BLaER1 (cell line): Measurements from ENCODE around the gene TOP2A.
"Not testable (repeated sequence)": the region's sequence is repeated elsewhere in the genome, so short reads cannot be mapped to it uniquely, and the experiment has no call there.

Experiments used
- H3K27ac ChIP-seq: shearing (Covaris generic); formaldehyde crosslinking; 2 replicates; pipeline ENCODE4 v1.8.1; 2022
- H3K27me3 ChIP-seq: shearing (Covaris generic); formaldehyde crosslinking; 2 replicates; pipeline ENCODE4 v1.8.1; 2022
- H3K36me3 ChIP-seq: shearing (Covaris generic); formaldehyde crosslinking; 2 replicates; pipeline ENCODE4 v1.8.1; 2022
- H3K4me1 ChIP-seq: shearing (Covaris generic); formaldehyde crosslinking; 2 replicates; pipeline ENCODE4 v1.8.1; 2022
- H3K4me2 ChIP-seq: shearing (Covaris generic); formaldehyde crosslinking; 2 replicates; pipeline ENCODE4 v1.8.1; 2022
- H3K4me3 ChIP-seq: shearing (Covaris generic); formaldehyde crosslinking; 2 replicates; pipeline ENCODE4 v1.8.1; 2022
- H3K9ac ChIP-seq: shearing (Covaris generic); formaldehyde crosslinking; 2 replicates; pipeline ENCODE4 v1.8.1; 2022
- H3K9me3 ChIP-seq: shearing (Covaris generic); formaldehyde crosslinking; 2 replicates; pipeline ENCODE4 v1.8.1; 2022
- H4K20me1 ChIP-seq: shearing (Covaris generic); formaldehyde crosslinking; 2 replicates; pipeline ENCODE4 v1.8.1; 2022
- Cebpa-rat ChIP-seq: shearing (Covaris generic); IDR thresholded peaks from 2 replicates; pipeline ENCODE4 v1.8.1; 2022

Gene TOP2A

GRCh38 chr17:40430272-40431230 is 12.9 kb upstream of the TOP2A start:
- peaks cover 19% of the 10 kb centered on the region for H3K4me1 ChIP-seq
- no peak overlapping the region for H3K9ac ChIP-seq
- no peaks in the 10 kb centered on the region for H3K36me3 ChIP-seq
- H3K9me3 ChIP-seq, result peaks cover 13% of the 10 kb centered on the region
- TF ChIP-seq Cebpa-rat, result no peak
- H3K27me3 ChIP-seq, result no peaks in the 10 kb centered on the region
- no peak overlapping the region for H3K4me3 ChIP-seq
- H3K4me2 ChIP-seq, result no peak overlapping the region
- no peaks in the 10 kb centered on the region for H4K20me1 ChIP-seq
- H3K27ac ChIP-seq, result no peak overlapping the region

DNA sequence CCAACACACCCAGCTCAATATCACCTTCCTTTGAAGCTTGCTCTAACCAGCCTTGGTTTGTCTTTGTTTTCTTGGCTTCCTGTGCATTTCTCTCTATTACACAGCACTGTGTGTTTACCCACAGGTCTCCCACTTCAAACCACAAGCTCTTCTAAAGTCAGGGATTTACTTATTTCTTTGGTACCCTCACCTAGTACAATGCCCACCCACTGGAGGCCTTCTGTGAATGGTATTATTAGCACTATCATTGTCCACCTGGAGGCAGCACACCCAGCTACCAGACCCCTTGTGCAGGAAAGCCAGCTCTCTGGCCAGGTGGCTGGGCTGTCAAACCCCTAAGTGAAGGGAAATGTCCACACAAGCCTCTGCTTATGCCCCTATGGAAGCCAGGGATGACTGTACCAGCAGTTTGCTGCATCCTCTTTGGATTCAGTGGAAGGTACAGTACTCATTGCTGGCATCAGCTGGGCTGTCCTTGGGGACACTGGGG is 9.4 kb upstream of the TOP2A start:
- Histone ChIP-seq H3K4me2 (peak overlapping the region; percentile 29), H3K4me3 (no peak overlapping the region), H4K20me1 (no peaks in the 10 kb centered on the region), H3K27ac (0 out of 2 replicates have a peak overlapping the region, but pooled peaks have one; percentile 24), H3K4me1 (peaks cover 22% of the 10 kb centered on the region), H3K9me3 (peaks cover 13% of the 10 kb centered on the region), H3K9ac (no peak overlapping the region), H3K27me3 (no peaks in the 10 kb centered on the region), H3K36me3 (no peaks in the 10 kb centered on the region)
- no peak for TF ChIP-seq Cebpa-rat

DNA sequence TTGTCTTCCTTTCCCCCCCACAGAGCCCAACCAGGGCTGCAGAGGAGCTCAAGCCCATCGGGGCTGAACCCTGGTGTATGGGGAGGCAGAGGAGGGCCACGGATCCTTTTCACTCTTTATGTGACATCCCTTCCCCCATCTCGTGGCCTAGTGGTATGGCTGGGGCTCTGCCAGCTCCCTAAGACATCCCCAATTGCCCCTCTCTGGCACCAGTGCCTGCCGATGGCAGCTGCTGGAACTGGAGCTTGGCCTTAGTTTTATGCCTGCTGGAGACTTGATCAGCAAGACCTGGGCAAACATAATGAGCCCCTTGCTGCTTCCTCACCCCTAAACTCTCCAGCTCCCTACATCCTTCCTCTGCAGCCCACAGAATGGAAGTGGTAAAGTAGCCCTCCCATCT is 8.0 kb upstream of the TOP2A start:
- peaks cover 13% of the 10 kb centered on the region for H3K9me3 ChIP-seq
- no peak overlapping the region for H3K9ac ChIP-seq
- peaks cover 22% of the 10 kb centered on the region for H3K4me1 ChIP-seq
- no peaks in the 10 kb centered on the region for H3K36me3 ChIP-seq
- no peak for TF ChIP-seq Cebpa-rat
- no peak overlapping the region for H3K4me3 ChIP-seq
- no peaks in the 10 kb centered on the region for H3K27me3 ChIP-seq
- no peaks in the 10 kb centered on the region for H4K20me1 ChIP-seq
- peak overlapping the region; percentile 29 for H3K4me2 ChIP-seq
- no peak overlapping the region for H3K27ac ChIP-seq

- Histone ChIP-seq H3K27me3 (no peaks in the 10 kb centered on the region), H3K27ac (no peak overlapping the region), H3K9ac (no peak overlapping the region), H3K9me3 (no peaks in the 10 kb centered on the region), H3K4me1 (peaks cover 42% of the 10 kb centered on the region), H3K36me3 (no peaks in the 10 kb centered on the region), H3K4me3 (no peak overlapping the region), H4K20me1 (no peaks in the 10 kb centered on the region), H3K4me2 (no peak overlapping the region)
- TF ChIP-seq Cebpa-rat, result no peak
These were observed 5.4 kb upstream of the TOP2A start for GRCh38 chr17:40422990-40423633.

DNA sequence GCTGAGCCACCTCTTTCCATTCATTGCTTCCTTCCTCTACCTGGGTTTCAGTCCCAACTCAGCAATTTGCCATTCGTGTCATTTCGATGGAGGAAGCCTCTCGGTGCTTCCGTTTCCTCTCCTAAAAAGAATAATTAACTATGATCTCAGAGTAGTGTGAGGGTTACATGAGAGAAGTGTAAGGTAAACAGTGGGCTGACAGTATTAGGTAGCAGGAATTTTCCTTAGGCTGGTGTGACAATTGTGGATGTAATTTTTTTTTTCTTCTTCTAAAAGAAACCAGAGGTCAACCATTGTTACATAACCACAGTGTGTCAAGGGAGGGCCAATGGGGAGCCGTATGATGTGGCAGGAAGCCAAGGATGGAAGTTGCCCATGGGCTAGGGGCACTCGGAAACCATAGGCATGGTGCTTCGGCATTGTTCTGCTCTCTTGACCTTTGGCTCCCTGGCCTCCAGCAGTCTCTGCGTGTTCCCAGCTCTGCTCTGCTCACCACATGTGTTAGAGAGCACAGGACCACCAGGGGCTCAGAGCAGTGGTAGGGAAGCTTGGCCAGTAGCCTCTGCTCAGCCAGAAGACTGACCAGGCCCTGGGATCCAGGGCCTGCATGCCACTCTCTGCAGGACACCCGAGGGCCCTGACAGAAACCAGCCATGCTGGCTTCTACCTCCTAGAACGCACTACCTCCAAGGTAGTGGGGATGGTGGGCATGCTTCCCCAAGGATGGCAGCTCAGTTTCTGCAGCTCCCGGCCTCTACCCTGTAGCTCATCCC is 2.0 kb upstream of the TOP2A start:
- peaks cover 7% of the 10 kb centered on the region; the same call in 1 of the 2 replicates for H3K36me3 ChIP-seq
- H4K20me1 ChIP-seq, result peaks cover 8% of the 10 kb centered on the region
- TF ChIP-seq Cebpa-rat, result no peak
- no peaks in the 10 kb centered on the region for H3K9me3 ChIP-seq
- no peak overlapping the region for H3K9ac ChIP-seq
- H3K27me3 ChIP-seq, result no peaks in the 10 kb centered on the region
- H3K4me1 ChIP-seq, result peaks cover 45% of the 10 kb centered on the region
- H3K4me3 ChIP-seq, result no peak overlapping the region
- H3K27ac ChIP-seq, result peak overlapping the region; percentile 10; the same call in 1 of the 2 replicates
- peak overlapping the region; percentile 81 for H3K4me2 ChIP-seq

DNA sequence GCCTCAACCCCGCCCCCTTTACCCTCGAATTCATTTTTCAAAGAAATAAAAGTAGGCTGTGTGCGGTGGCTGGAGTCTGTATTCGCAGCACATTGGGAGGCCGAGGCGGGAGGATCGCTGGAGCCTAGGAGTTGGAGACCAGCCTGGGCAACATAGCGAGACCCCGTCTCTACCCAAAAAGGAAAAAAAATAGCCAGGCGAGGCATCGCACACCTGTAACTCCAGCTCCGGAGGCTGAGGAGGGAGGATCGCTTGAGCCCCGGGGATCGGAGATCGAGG is 671 bp upstream of the TOP2A start:
- TF ChIP-seq Cebpa-rat, result no peak
- H3K27ac ChIP-seq, result 0 out of 2 replicates have a peak overlapping the region, but pooled peaks have one; percentile 36
- peak overlapping the region; percentile 81 for H3K4me2 ChIP-seq
- peaks cover 19% of the 10 kb centered on the region for H4K20me1 ChIP-seq
- H3K27me3 ChIP-seq, result no peaks in the 10 kb centered on the region
- H3K4me3 ChIP-seq, result peak overlapping the region; percentile 92
- H3K9ac ChIP-seq, result peak overlapping the region; percentile 95; the same call in 1 of the 2 replicates
- no peaks in the 10 kb centered on the region for H3K9me3 ChIP-seq
- peaks cover 20% of the 10 kb centered on the region for H3K36me3 ChIP-seq
- peaks cover 54% of the 10 kb centered on the region for H3K4me1 ChIP-seq

- Histone ChIP-seq H3K4me3 (peak overlapping the region; percentile 92), H3K4me1 (peaks cover 54% of the 10 kb centered on the region), H3K27ac (peak overlapping the region; percentile 89), H3K9ac (peak overlapping the region; percentile 95), H3K27me3 (no peaks in the 10 kb centered on the region), H4K20me1 (peaks cover 25% of the 10 kb centered on the region), H3K4me2 (peak overlapping the region; percentile 79), H3K9me3 (no peaks in the 10 kb centered on the region), H3K36me3 (peaks cover 31% of the 10 kb centered on the region)
- no peak for TF ChIP-seq Cebpa-rat
These were observed 463 bp downstream of the TOP2A start for GRCh38 chr17:40417258-40417608.

GRCh38 chr17:40416671-40417070 is 1.0 kb downstream of the TOP2A start:
- peak overlapping the region; percentile 79 for H3K4me2 ChIP-seq
- no peaks in the 10 kb centered on the region for H3K27me3 ChIP-seq
- peak overlapping the region; percentile 92 for H3K4me3 ChIP-seq
- no peaks in the 10 kb centered on the region for H3K9me3 ChIP-seq
- peaks cover 31% of the 10 kb centered on the region for H4K20me1 ChIP-seq
- peak overlapping the region; percentile 89 for H3K27ac ChIP-seq
- no peak for TF ChIP-seq Cebpa-rat
- H3K9ac ChIP-seq, result peak overlapping the region; percentile 95
- peaks cover 54% of the 10 kb centered on the region for H3K4me1 ChIP-seq
- peaks cover 36% of the 10 kb centered on the region for H3K36me3 ChIP-seq

- H3K4me3 ChIP-seq, result no peak overlapping the region; the same call in 1 of the 2 replicates
- H3K27me3 ChIP-seq, result no peaks in the 10 kb centered on the region
- H3K9ac ChIP-seq, result peak overlapping the region; percentile 30; the same call in 1 of the 2 replicates
- H4K20me1 ChIP-seq, result peaks cover 42% of the 10 kb centered on the region
- H3K27ac ChIP-seq, result no peak overlapping the region
- no peak for TF ChIP-seq Cebpa-rat
- H3K36me3 ChIP-seq, result peaks cover 49% of the 10 kb centered on the region
- H3K4me1 ChIP-seq, result peaks cover 54% of the 10 kb centered on the region
- H3K4me2 ChIP-seq, result peak overlapping the region; percentile 79
- H3K9me3 ChIP-seq, result no peaks in the 10 kb centered on the region
These were observed 2.3 kb downstream of the TOP2A start for GRCh38 chr17:40415390-40415789.

- H3K36me3 ChIP-seq, result peaks cover 60% of the 10 kb centered on the region
- H3K4me1 ChIP-seq, result peaks cover 45% of the 10 kb centered on the region
- 0 out of 2 replicates have a peak overlapping the region, but pooled peaks have one; percentile 4 for H3K4me2 ChIP-seq
- not testable (repeated sequence) for H3K27ac ChIP-seq, H3K9ac ChIP-seq, H3K27me3 ChIP-seq, H3K9me3 ChIP-seq, H3K4me3 ChIP-seq
- H4K20me1 ChIP-seq, result peaks cover 50% of the 10 kb centered on the region
These were observed 3.4 kb downstream of the TOP2A start for GRCh38 chr17:40414312-40414711.
